Glomerular endothelial cell (primary cell): ENCODE results near the gene PC. TPM values are rescaled to one million over a fixed set of nuclear protein-coding genes. Genes with fewer than 3 reads are reported as not detected.
"Not testable (repeated sequence)": the region's sequence is repeated elsewhere in the genome, so short reads cannot be mapped to it uniquely, and the experiment has no call there.

Experiments
- DNase-seq: peaks from one replicate; pipeline ENCODE4 v3.0.0-alpha.2; 2011; ENCODE audit warnings: low read depth, low spot score; ENCODE audit errors: extremely low read depth
- total RNA-seq: library from RNA; depleted of rRNA; stranded (reverse); fragments of >200 nt; gene quantifications from 2 replicates; pipeline ENCODE4 v1.2.3, GENCODE V29; 2015

Gene PC
- total RNA-seq, 1 donor from 2014 or later, result 6.4 TPM

DNA sequence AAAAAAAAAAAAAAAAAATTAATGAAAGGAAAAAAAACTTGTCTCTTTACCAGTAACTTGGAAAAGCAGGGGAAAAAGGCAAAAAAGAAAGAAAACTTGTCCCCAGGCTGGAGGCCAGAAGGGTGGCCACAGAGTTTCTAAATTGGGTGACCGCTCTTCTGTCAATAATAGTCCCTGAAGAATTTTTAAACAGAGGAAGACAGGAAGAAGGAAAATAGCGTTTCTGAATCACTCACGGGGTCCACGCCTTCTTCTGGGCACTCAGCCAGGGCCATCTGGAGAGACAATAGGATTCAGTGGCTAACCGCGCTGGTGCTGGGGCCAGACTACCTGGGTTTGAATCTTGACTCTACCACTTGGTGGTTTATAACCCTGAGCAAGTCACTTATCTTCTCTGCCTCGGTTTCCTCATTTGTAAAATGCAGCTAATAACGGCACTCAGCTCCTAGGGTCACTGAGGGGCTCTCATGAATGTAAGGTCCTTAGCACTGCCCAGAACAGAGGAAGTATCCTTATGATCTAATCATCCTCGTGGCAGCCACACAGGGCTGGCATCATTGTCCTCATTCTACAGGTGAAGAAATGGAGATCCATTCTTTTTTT, 23.9 kb upstream of the PC start:
- peak; percentile 68 for DNase-seq

- DNase-seq, result no peak
These were observed 21.3 kb upstream of the PC start for GRCh38 chr11:66979336-66979980.

GRCh38 chr11:66978717-66979116, 20.5 kb upstream of the PC start:
- no peak for DNase-seq

DNA sequence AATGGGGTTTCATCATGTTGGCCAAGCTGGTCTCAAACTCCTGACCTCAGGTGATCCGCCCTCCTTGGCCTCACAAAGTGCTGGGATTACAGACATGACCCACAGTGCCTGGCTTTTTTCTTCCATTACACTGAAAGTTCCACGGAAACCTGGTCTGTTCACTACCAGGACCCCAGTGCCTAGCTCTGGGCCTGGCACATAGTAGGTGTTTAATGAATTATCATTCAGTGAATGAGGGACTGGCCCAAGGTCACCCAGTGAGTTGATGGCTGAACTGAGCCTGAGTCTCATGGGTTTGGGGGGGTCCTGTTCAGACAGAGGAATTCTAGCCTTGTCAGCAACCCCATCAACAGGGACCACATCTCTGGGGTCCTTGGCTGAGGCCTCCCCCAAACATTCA, 20.0 kb upstream of the PC start:
- DNase-seq, result no peak

- DNase-seq, result no peak
These were observed 18.7 kb upstream of the PC start for GRCh38 chr11:66976925-66977324.

DNA sequence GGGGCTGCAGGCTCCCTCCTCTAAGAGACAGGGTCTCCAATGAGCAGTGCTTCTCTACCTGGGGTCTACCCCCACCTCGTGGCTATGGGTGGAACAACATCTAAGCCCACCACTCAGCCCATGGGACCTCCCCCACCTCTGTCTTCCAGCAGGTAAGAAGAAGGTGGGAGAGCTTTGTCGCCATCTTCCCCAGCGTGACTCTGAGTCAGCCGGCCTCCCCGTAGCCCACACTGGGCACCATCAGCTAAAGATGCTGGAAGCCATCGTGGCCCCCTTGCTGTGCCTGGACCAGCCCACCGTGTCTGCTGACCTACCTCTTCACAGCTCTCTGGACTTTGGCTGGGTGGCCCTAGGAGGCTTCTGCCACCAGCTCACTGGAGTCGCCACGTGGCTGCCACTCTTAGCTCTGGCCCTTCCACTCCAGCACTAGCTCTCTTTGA, 17.9 kb upstream of the PC start:
- DNase-seq, result no peak

DNA sequence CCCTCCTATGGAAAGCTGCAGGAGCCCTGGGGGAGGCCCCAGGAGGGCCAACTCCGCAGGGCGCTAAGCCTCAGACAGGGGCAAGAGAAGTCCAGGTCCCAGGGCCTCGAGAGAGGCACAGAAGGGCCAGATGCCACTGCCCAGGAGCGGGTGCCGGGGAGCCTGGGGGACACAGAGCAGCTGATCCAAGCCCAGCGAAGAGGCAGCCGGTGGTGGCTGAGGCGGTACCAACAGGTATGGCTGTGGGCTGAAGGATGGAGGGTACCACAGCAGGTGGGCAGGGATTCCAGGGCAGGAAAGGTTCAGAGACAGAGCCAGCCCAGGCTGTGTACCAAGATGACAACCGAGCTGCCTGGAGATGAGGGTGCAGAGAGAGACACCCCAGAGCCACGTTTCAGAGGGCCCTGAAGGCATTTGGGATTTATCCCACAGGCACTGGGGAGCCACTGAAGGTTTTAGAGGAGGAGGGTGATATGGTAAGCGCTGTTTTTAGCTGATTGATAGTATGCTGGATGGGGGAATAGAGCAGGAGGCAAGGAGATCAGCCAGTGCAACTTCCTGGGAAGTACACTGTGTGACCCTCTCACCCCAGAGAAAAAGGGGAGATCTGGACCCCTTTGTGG, 17.3 kb upstream of the PC start:
- no peak for DNase-seq

DNA sequence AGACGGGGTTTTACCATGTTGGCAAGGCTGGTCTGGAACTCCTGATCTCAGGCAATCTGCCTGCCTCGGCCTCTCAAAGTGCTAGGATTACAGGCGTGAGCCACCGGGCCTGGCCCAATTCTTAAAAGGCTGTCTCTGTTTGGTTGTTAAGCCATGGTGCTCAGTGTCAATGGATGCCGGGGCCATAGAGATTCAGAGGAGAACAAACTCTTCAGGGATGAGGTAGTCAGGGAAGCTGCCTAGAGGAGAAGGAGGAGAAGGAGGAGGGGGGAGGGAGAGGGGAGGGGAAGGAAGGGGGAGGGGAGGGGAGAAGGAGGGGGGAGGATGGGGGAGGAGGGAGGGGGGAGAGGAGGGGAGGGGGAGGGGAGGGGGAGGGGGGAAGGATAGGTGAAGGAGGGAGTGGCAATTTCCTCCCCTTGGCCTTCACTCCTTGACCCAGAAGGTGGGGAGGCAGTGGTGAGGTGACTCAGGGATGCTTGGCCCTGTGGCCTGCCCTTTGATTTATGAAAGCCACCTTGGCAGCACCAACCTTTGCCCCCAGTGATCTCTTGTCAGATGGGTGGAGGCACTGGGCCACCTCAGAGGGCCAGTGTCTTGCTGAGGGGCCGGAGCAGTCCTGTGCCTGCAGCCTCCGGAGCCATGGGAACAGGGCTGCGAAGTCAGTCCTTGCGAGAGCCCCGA, 16.7 kb upstream of the PC start, which contains the start of gene C11orf86:
C11orf86 (plus strand) TSS at position 581 of the 681 bp plus-strand sequence; CDS start at position 640, 59 bp downstream.
- no peak for DNase-seq

DNA sequence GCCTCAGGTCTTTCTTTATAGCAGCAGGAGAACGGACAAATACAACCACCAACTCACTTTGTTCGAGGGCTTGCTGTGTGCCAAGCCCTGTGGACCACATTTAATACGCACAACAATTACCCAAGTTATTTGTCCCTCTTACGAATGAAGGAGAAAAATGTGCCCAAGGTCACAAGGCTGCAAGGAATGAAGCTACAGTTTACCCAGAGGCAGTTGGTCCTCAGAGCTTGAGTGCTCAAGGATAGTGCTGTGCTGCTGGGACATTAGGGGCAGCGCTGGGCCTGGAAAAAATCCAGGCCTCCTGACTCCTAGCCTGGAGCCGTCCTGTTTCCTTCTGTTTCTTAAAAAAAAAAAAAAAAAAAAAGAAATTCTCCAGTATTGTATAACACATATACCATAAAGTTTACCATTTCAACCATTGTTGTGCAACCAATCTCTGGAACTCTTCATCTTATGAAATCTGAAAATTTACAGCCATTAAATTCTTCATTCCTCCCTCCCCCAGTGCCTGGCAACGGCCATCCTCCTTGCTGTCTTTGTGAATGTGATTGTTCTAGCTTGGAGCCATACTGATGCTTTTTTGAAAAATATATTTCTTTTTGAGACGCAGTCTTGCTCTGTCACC, 15.9 kb upstream of the PC start:
- no peak for DNase-seq

DNA sequence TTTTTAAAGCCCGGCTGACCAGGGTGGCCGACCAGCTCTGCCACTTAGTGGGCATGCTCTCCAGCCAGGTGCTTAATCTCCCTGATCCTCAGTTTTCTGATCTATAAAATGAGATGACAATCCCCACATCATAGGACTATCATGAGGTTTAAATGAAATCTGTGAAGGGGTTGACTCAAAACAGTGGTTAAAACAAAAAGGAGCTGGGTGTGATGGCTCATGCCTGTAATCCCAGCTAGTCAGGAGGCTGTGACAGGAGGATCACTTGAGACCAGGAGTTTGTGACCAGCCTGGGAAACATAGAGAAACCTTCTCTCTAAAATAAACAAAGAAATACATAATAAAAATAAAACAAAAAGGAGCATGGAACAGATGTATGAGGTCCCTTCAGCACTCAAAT, 13.3 kb upstream of the PC start:
- no peak for DNase-seq

GRCh38 chr11:66970807-66971442, 12.7 kb upstream of the PC start:
- peak; percentile 73 for DNase-seq

DNA sequence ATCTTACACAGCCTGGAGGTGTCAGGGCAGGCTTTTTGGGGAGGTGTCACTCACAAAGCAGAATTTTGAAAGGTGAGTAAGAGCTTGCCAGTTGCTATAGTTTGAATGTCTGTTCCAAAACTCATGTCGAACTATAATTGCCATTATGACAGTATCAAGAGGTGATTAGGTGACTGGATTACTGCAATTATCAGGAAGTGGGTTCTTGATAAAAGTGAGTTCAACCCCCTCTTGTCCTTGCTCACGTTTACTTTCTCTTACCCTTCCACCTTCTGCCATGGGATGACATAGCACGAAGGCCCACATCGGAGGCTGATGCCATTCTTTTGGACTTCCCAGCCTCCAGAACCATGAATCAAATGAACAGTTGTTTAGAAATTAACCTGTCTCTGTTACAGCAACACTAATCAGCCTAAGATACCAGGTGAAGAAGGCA, 12.2 kb upstream of the PC start:
- no peak for DNase-seq

- DNase-seq, result no peak
These were observed 11.5 kb upstream of the PC start for GRCh38 chr11:66969584-66970225.

- no peak for DNase-seq
These were observed 9.7 kb upstream of the PC start for GRCh38 chr11:66967670-66968425.

GRCh38 chr11:66966351-66966750, 8.2 kb upstream of the PC start:
- no peak for DNase-seq

GRCh38 chr11:66964495-66964894, 6.3 kb upstream of the PC start:
- no peak for DNase-seq

- DNase-seq, result no peak
These were observed 4.6 kb upstream of the PC start for GRCh38 chr11:66962801-66963200.

DNA sequence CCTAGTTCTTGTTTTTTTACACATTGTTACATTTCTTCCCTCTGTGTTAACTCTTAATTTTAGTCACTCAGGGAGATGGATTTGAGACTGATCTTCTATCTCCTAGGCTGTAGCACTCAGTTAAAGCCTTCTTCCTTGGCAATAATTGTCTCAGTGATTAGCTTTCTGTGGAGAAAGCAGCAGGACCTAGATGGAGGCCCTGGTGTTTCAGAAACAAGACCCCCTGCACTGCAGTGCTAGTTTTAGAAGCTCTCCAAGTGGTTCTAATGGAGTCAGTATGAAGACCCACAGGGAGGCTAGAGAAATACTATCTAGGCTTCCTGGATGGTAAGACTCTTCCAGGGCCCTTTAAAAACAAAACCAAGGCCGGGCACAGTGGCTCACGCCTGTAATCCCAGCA, 4.1 kb upstream of the PC start:
- DNase-seq, result no peak

GRCh38 chr11:66961691-66962213, 3.6 kb upstream of the PC start:
- not testable (repeated sequence) for DNase-seq
